Neural cell (in vitro differentiated cells): ENCODE results near the gene RELN.

Experiments
- EP300 ChIP-seq: fragments of 450-650 bp; conservative IDR thresholded peaks from 2 replicates; pipeline ENCODE4 v1.6.1; 2014; ENCODE audit warnings: antibody characterized with exemption, mild to moderate bottlenecking, moderate library complexity; ENCODE audit not compliant: poor library complexity, severe bottlenecking
- EZH2 ChIP-seq: fragments of 200-600, 300-800 bp; shearing (Covaris generic), sonication (generic); IDR thresholded peaks from 2 replicates; pipeline ENCODE4 v1.6.1; 2014; ENCODE audit warnings: antibody characterized with exemption, low read length, borderline replicate concordance, mild to moderate bottlenecking; ENCODE audit not compliant: insufficient read depth, poor library complexity, severe bottlenecking
- MXI1 ChIP-seq: fragments of 450-650 bp; conservative IDR thresholded peaks from 2 replicates; pipeline ENCODE4 v1.6.1; 2014; ENCODE audit warnings: antibody characterized with exemption, mild to moderate bottlenecking; ENCODE audit not compliant: poor library complexity, severe bottlenecking
- POLR2AphosphoS5 ChIP-seq: IDR thresholded peaks from 2 replicates; pipeline ENCODE4 v1.6.1; 2012
- RAD21 ChIP-seq: fragments of 450-650 bp; conservative IDR thresholded peaks from 2 replicates; pipeline ENCODE4 v1.6.1; 2014; ENCODE audit warnings: antibody characterized with exemption, mild to moderate bottlenecking, moderate library complexity
- SMC3 ChIP-seq: fragments of 450-650 bp; conservative IDR thresholded peaks from 2 replicates; pipeline ENCODE4 v1.6.1; 2014; ENCODE audit warnings: antibody characterized with exemption, mild to moderate bottlenecking, moderate library complexity; ENCODE audit not compliant: poor library complexity
- TAF1 ChIP-seq: IDR thresholded peaks from 2 replicates; pipeline ENCODE4 v1.6.1; 2012; ENCODE audit warnings: low read depth
- TF ChIP-seq, protein P1 (sequence below): fragments of 450-650 bp; IDR thresholded peaks from 2 replicates; pipeline ENCODE4 v1.5.1; 2014; ENCODE audit warnings: antibody characterized with exemption, mild to moderate bottlenecking, moderate library complexity; ENCODE audit not compliant: poor library complexity, severe bottlenecking
- TF ChIP-seq, protein P2 (sequence below): IDR thresholded peaks from 2 replicates; pipeline ENCODE4 v1.6.1; 2012; ENCODE audit warnings: borderline replicate concordance

DNA sequence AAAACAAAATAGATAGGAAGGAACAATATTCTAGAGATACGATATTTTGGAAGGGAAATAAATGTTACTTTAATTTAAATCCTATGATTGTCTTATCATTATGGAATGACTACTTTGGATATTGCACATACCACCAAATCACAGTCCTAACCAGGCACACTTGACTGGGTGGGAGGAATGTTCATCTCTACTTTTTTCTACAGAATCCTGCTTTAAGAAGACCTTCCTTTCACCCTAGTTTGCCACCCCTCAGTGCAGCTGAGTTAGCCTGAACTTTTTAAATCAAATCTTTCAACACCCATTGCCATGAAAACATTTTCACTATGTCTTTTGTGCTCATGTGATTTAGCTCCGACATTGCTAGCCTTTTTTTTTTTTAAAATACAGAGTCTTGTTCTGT, 38.1 kb downstream of the RELN start:
- TF ChIP-seq, protein P1, sequence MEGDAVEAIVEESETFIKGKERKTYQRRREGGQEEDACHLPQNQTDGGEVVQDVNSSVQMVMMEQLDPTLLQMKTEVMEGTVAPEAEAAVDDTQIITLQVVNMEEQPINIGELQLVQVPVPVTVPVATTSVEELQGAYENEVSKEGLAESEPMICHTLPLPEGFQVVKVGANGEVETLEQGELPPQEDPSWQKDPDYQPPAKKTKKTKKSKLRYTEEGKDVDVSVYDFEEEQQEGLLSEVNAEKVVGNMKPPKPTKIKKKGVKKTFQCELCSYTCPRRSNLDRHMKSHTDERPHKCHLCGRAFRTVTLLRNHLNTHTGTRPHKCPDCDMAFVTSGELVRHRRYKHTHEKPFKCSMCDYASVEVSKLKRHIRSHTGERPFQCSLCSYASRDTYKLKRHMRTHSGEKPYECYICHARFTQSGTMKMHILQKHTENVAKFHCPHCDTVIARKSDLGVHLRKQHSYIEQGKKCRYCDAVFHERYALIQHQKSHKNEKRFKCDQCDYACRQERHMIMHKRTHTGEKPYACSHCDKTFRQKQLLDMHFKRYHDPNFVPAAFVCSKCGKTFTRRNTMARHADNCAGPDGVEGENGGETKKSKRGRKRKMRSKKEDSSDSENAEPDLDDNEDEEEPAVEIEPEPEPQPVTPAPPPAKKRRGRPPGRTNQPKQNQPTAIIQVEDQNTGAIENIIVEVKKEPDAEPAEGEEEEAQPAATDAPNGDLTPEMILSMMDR, result no peak
- TF ChIP-seq EZH2 (no peak), EP300 (no peak), MXI1 (no peak), SMC3 (no peak), TAF1 (no peak), POLR2AphosphoS5 (no peak), RAD21 (no peak)
- TF ChIP-seq, protein P2, sequence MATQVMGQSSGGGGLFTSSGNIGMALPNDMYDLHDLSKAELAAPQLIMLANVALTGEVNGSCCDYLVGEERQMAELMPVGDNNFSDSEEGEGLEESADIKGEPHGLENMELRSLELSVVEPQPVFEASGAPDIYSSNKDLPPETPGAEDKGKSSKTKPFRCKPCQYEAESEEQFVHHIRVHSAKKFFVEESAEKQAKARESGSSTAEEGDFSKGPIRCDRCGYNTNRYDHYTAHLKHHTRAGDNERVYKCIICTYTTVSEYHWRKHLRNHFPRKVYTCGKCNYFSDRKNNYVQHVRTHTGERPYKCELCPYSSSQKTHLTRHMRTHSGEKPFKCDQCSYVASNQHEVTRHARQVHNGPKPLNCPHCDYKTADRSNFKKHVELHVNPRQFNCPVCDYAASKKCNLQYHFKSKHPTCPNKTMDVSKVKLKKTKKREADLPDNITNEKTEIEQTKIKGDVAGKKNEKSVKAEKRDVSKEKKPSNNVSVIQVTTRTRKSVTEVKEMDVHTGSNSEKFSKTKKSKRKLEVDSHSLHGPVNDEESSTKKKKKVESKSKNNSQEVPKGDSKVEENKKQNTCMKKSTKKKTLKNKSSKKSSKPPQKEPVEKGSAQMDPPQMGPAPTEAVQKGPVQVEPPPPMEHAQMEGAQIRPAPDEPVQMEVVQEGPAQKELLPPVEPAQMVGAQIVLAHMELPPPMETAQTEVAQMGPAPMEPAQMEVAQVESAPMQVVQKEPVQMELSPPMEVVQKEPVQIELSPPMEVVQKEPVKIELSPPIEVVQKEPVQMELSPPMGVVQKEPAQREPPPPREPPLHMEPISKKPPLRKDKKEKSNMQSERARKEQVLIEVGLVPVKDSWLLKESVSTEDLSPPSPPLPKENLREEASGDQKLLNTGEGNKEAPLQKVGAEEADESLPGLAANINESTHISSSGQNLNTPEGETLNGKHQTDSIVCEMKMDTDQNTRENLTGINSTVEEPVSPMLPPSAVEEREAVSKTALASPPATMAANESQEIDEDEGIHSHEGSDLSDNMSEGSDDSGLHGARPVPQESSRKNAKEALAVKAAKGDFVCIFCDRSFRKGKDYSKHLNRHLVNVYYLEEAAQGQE, result no peak
